Gastrocnemius medialis (tissue), 4 donors: ENCODE data around the gene PSMD1.

ENCODE experiments used
- POLR2A ChIP-seq, 2 donors: fragments of 450-650 bp; IDR thresholded peaks; one replicate each; pipeline ENCODE4 v1.6.1; 2017; ENCODE audit warnings: antibody characterized with exemption in 2 of 2, mild to moderate bottlenecking in 2 of 2, moderate library complexity in 2 of 2
- TF ChIP-seq, protein P1 (sequence below), 5 experiments: fragments of 450-650 bp in 3 of 5; fragments of 200-600 bp in 2 of 5; sonication (generic) in 2 of 5; IDR thresholded peaks in 4 of 5; conservative IDR thresholded peaks in 1 of 5; 1 replicate in 4 of 5; 2 replicates in 1 of 5; pipeline ENCODE4 v1.5.1; 2016 to 2019; ENCODE audit warnings: antibody characterized with exemption in 5 of 5, mild to moderate bottlenecking in 3 of 5, moderate library complexity in 3 of 5

DNA sequence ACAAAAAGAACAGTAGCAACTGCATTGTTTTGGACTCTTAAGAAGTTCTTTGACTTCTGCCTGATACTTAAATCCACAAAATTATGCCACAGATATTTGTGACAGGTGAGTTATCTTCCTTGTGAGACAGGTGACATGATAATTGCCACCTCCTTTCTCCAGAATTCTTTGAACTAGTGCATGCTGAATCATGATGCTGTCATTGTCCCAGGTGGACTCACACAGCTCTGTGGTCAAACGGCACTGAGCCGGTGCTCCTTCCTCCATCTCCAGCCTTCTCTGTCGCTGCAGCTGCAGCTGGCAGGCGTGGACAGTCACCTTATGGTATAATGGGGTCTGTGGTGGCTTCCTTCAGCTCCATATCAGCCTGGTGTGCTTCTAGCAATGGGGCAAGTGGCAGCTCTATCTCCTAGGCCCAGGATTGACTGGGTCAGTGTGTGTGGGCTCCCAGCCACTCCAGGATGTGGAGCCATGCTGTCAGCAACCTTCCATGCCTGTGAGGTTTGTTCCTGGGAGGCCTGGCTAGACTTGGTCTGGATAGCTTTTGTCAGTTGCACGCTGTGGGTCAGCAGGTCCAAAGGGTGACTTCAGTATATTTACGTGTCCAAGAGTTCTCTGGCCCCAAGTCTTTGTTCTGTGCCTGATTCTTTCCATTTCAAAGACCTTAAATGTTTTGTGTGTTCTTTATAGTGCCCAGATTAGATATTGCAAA is 157.4 kb downstream of the PSMD1 start:
- TF ChIP-seq, protein P1, sequence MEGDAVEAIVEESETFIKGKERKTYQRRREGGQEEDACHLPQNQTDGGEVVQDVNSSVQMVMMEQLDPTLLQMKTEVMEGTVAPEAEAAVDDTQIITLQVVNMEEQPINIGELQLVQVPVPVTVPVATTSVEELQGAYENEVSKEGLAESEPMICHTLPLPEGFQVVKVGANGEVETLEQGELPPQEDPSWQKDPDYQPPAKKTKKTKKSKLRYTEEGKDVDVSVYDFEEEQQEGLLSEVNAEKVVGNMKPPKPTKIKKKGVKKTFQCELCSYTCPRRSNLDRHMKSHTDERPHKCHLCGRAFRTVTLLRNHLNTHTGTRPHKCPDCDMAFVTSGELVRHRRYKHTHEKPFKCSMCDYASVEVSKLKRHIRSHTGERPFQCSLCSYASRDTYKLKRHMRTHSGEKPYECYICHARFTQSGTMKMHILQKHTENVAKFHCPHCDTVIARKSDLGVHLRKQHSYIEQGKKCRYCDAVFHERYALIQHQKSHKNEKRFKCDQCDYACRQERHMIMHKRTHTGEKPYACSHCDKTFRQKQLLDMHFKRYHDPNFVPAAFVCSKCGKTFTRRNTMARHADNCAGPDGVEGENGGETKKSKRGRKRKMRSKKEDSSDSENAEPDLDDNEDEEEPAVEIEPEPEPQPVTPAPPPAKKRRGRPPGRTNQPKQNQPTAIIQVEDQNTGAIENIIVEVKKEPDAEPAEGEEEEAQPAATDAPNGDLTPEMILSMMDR (IDR thresholded peaks at IDR 0.05 in 4 of 5, conservative IDR thresholded peaks at IDR 0.05 in 1 of 5) = no peak
- TF ChIP-seq POLR2A (IDR thresholded peaks at IDR 0.05) = no peak
